SH-SY5Y (cell line): ENCODE data around the gene IYD.

Experiments
- GATA2 ChIP-seq: IDR thresholded peaks from 2 replicates; pipeline ENCODE4 v1.6.1; 2011; ENCODE audit warnings: mild to moderate bottlenecking, low read depth, low read length
- GATA3 ChIP-seq: IDR thresholded peaks from 2 replicates; pipeline ENCODE4 v1.6.1; 2011; ENCODE audit warnings: low read depth, mild to moderate bottlenecking, low read length, moderate library complexity

DNA sequence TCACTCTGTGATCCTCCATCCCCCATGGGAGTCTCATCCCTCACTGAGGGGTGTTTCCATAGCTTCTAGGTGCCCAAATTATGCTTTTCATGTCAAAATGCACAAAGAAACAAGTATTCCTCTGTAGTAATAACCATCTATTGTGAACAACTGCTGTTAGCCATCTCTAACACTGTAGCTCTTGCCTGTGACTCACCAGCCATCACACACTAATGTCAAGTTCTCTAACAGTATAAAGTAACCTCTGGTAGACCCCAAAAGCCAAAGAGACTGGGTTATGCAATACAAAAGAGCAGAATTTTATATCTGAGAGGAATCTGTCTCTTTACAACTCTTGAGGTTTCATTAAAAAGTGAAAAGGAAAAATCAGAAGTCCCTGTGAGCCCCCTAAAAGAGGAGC, 25.4 kb upstream of the IYD start:
- TF ChIP-seq GATA3 = no peak
- TF ChIP-seq GATA2 = no peak
